DND-41 (cell line): ENCODE data around the gene RASAL1.
"Not testable (repeated sequence)": the region's sequence is repeated elsewhere in the genome, so short reads cannot be mapped to it uniquely, and the experiment has no call there.

Experiments used
- ATAC-seq: fragments of 200-7000 bp; cut with Tn5 transposase; 3 replicates; pipeline ENCODE4 v1.9.1; 2021; ENCODE audit warnings: low read depth; ENCODE audit not compliant: insufficient read depth
- DNase-seq: peaks from one replicate; pipeline ENCODE4 v3.0.0-alpha.2; 2020
- H2AFZ ChIP-seq: 2 replicates; pipeline ENCODE4 v1.6.0; 2012; ENCODE audit warnings: low read depth, low read length
- H3K27ac ChIP-seq: 2 replicates; pipeline ENCODE4 v1.5.1; 2012; ENCODE audit warnings: low read length, inconsistent platforms
- H3K27me3 ChIP-seq: fragments of 200-600 bp; sonication (generic); 2 replicates; pipeline ENCODE4 v1.6.0; 2012; ENCODE audit warnings: low read length, mild to moderate bottlenecking, inconsistent platforms; ENCODE audit not compliant: insufficient read depth, poor library complexity
- H3K36me3 ChIP-seq: 2 replicates; pipeline ENCODE4 v1.5.1; 2012; ENCODE audit warnings: low read length, inconsistent platforms; ENCODE audit not compliant: insufficient read depth
- H3K4me1 ChIP-seq: 2 replicates; pipeline ENCODE4 v1.5.1; 2012; ENCODE audit warnings: mild to moderate bottlenecking, low read length; ENCODE audit not compliant: insufficient read depth
- H3K4me2 ChIP-seq: 2 replicates; pipeline ENCODE4 v1.6.0; 2012; ENCODE audit warnings: mild to moderate bottlenecking, moderate library complexity, low read length, inconsistent platforms; ENCODE audit not compliant: insufficient read depth
- H3K4me3 ChIP-seq, 2 experiments: fragments of 200-600 bp in 1 of 2; shearing (Covaris generic) in 1 of 2; 2 replicates each; pipeline ENCODE4 v1.5.1; 2012 to 2016; ENCODE audit warnings: inconsistent platforms in 2 of 2, low read length in 2 of 2, mild to moderate bottlenecking in 2 of 2, low read depth in 1 of 2, moderate library complexity in 1 of 2
- H3K79me2 ChIP-seq: 2 replicates; pipeline ENCODE4 v1.6.0; 2012; ENCODE audit warnings: low read length, inconsistent platforms; ENCODE audit not compliant: insufficient read depth
- H3K9ac ChIP-seq: 2 replicates; pipeline ENCODE4 v1.6.0; 2012; ENCODE audit warnings: low read depth, mild to moderate bottlenecking, inconsistent platforms, low read length, moderate library complexity
- H3K9me3 ChIP-seq: 2 replicates; pipeline ENCODE4 v1.5.1; 2012; ENCODE audit warnings: low read length, moderate library complexity, mild to moderate bottlenecking, inconsistent platforms; ENCODE audit not compliant: insufficient read depth, severe bottlenecking
- H4K20me1 ChIP-seq: 2 replicates; pipeline ENCODE4 v1.6.0; 2012; ENCODE audit warnings: low read length; ENCODE audit not compliant: insufficient read depth
- CTCF ChIP-seq: IDR thresholded peaks from 2 replicates; pipeline ENCODE4 v1.5.1; 2012; ENCODE audit warnings: borderline replicate concordance, low read length, moderate library complexity, mild to moderate bottlenecking; ENCODE audit not compliant: poor library complexity, severe bottlenecking; ENCODE audit errors: extremely low read depth
- EZH2 ChIP-seq: IDR thresholded peaks from 3 replicates; pipeline ENCODE4 v1.6.1; 2012; ENCODE audit warnings: borderline replicate concordance, low read depth, mild to moderate bottlenecking, moderate library complexity, low read length, inconsistent platforms; ENCODE audit not compliant: severe bottlenecking

Gene RASAL1

GRCh38 chr12:113142886-113143332, 7.3 kb upstream of the RASAL1 start:
- Histone ChIP-seq H3K9me3 (no peaks in the 10 kb centered on the region), H4K20me1 (no peaks in the 10 kb centered on the region), H3K36me3 (no peaks in the 10 kb centered on the region), H3K4me2 (no peak overlapping the region), H3K4me1 (no peaks in the 10 kb centered on the region), H3K79me2 (no peaks in the 10 kb centered on the region), H3K27ac (no peak overlapping the region), H3K4me3 (no peak overlapping the region), H2AFZ (no peak overlapping the region), H3K9ac (no peak overlapping the region), H3K27me3 (no peaks in the 10 kb centered on the region)
- ATAC-seq = no peak
- no peak for DNase-seq
- TF ChIP-seq CTCF = no peak
- no peak for TF ChIP-seq EZH2

DNA sequence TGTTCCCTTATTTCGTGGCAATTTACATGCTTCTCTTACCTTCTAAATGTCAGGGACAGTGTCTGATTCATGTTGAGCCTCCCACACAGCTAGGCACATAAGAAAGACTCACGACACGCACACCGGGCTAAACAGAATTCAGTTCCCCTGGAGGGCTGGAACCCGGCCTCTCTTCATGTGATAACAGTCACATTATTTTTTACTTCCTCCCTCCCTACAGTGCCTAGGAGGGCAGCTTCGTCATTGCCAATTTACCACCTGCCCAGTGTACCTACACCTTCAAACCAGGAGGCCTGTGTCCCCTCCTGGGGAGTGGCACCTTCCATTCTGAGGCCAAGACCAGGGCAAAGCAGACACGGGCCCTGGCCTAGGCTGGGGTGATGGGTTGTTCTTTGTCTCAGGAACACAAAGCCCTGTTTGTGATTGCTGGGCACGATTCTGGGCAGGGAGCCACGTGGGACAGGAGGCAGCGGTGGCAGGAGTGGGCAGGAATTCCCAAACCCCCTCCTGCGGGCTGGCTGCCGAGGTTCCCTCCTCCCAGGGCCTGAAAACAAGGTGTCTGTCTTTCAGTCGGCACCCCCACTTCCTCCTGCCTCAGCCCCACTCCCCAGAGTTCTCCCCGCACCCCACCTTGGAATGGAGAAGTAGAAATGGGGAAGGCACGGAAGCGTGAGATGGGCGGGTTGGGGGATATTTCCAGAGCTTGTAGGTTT, 6.8 kb upstream of the RASAL1 start:
- Histone ChIP-seq H2AFZ (no peak overlapping the region), H3K4me1 (no peaks in the 10 kb centered on the region), H3K27me3 (no peaks in the 10 kb centered on the region), H3K79me2 (no peaks in the 10 kb centered on the region), H3K27ac (no peak overlapping the region), H3K4me2 (no peak overlapping the region), H3K9ac (no peak overlapping the region), H3K9me3 (no peaks in the 10 kb centered on the region), H4K20me1 (no peaks in the 10 kb centered on the region), H3K4me3 (no peak overlapping the region), H3K36me3 (no peaks in the 10 kb centered on the region)
- ATAC-seq (no peak), DNase-seq (no peak)
- TF ChIP-seq EZH2 = no peak
- TF ChIP-seq CTCF = no peak

DNA sequence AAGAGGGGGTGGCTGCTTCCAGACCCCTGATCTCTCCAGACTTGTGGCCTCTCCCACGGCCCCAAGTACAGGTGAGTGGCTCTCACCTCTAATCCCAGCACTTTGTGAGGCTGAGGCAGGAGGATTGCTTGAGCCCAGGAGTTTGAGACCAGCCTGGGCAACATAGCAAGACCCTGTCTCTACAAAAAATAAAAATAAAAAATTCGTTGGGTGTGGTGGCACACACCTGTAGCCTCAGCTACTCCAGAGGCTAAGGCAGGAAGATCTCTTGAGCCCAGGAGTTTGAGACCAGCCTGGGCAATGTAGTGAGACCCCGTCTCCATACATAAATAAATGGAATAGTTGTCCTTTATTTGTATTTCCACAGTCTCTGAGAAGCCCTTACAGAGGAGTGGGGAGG, 6.2 kb upstream of the RASAL1 start:
- H4K20me1 ChIP-seq, H3K4me2 ChIP-seq, H2AFZ ChIP-seq, ATAC-seq, H3K27ac ChIP-seq, H3K27me3 ChIP-seq, H3K4me3 ChIP-seq, H3K9me3 ChIP-seq, H3K4me1 ChIP-seq, H3K9ac ChIP-seq, H3K36me3 ChIP-seq, DNase-seq, H3K79me2 ChIP-seq: not testable (repeated sequence)

DNA sequence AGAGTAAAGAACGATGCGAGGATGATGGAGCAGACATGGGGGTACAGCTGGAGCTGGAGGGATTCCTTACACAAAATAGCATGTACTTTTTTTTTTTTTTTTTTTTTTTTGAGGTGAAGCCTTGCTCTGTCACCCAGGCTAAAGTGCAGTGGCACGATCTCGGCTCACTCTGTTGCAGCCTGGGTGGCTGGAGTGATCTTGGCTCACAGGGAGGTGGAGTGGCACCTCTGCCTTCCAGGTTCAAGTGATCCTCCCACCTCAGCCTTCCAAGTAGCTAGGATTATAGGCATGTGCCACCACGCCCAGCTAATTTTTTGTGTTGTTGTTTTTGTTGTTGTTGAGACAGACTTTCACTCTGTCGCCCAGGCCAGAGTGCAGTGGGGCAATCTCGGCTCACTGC, 5.1 kb upstream of the RASAL1 start:
- Histone ChIP-seq H3K4me1 (no peaks in the 10 kb centered on the region), H3K27me3 (no peaks in the 10 kb centered on the region), H3K27ac (no peak overlapping the region), H2AFZ (no peak overlapping the region), H3K9me3 (no peaks in the 10 kb centered on the region), H3K36me3 (no peaks in the 10 kb centered on the region), H4K20me1 (no peaks in the 10 kb centered on the region), H3K9ac (no peak overlapping the region), H3K4me3 (no peak overlapping the region), H3K4me2 (no peak overlapping the region), H3K79me2 (no peaks in the 10 kb centered on the region)
- no peak for DNase-seq
- TF ChIP-seq CTCF (no peak), EZH2 (no peak)
- no peak for ATAC-seq
